Tibial nerve (tissue), 4 donors: ENCODE measurements around the gene TEKT5. TPM values are rescaled to one million over a fixed set of nuclear protein-coding genes. Genes with fewer than 3 reads are reported as not detected.

Source experiments
- DNase-seq, 2 donors: peaks; one replicate each; pipeline ENCODE4 v3.0.0-alpha.2; 2019; ENCODE audit warnings: low spot score in 2 of 2
- H3K27ac ChIP-seq, 4 donors: fragments of 200-600 bp; sonication (generic) in 3 of 4; one replicate each; pipeline ENCODE4 v1.5.1; 2017 to 2019; ENCODE audit warnings: mild to moderate bottlenecking in 1 of 4
- H3K27me3 ChIP-seq, 2 donors: fragments of 200-600 bp; sonication (generic) in 1 of 2; one replicate each; pipeline versions ENCODE4 v1.5.1 to v1.6.0; 2017 to 2019
- H3K36me3 ChIP-seq, 3 donors: fragments of 200-600 bp; sonication (generic); one replicate each; pipeline ENCODE4 v1.5.1; 2018 to 2019
- H3K4me1 ChIP-seq, 4 donors: fragments of 200-600 bp; sonication (generic) in 3 of 4; one replicate each; pipeline ENCODE4 v1.5.1; 2017 to 2019
- H3K4me3 ChIP-seq, 4 donors: fragments of 200-600 bp; sonication (generic) in 3 of 4; one replicate each; pipeline ENCODE4 v1.5.1; 2017 to 2019; ENCODE audit warnings: mild to moderate bottlenecking in 1 of 4, moderate library complexity in 1 of 4
- H3K9me3 ChIP-seq, 4 donors: fragments of 200-600 bp; sonication (generic) in 3 of 4; one replicate each; pipeline ENCODE4 v1.5.1; 2017 to 2019
- EP300 ChIP-seq, 2 donors: sonication (generic); formaldehyde crosslinking; IDR thresholded peaks; one replicate each; pipeline ENCODE4 v1.6.1; 2017; ENCODE audit warnings: antibody characterized with exemption in 2 of 2, mild to moderate bottlenecking in 1 of 2
- POLR2A ChIP-seq, 2 donors: fragments of 450-650 bp; IDR thresholded peaks; one replicate each; pipeline ENCODE4 v1.6.1; 2017; ENCODE audit warnings: antibody characterized with exemption in 2 of 2, mild to moderate bottlenecking in 2 of 2, moderate library complexity in 2 of 2
- WGBS, 2 donors: methylation state at CpG; one replicate each; pipeline ENCODE4 v1.1.5; 2018; 5-methylcytosine and 5-hydroxymethylcytosine counted together
- total RNA-seq, 4 donors: library from RNA; depleted of rRNA; stranded (reverse); fragments of >200 nt; gene quantifications; one replicate each; pipeline ENCODE4 v1.1.0, GENCODE V29; 2016
- TF ChIP-seq, protein P1 (sequence below), 5 experiments: fragments of 200-600 bp in 3 of 5; fragments of 450-650 bp in 2 of 5; sonication (generic) in 3 of 5; IDR thresholded peaks; one replicate each; pipeline ENCODE4 v1.5.1; 2016 to 2019; ENCODE audit warnings: antibody characterized with exemption in 5 of 5, mild to moderate bottlenecking in 3 of 5, moderate library complexity in 2 of 5

Gene TEKT5
- total RNA-seq, 4 donors from 2014 or later: not detected

- no peak for TF ChIP-seq POLR2A (IDR thresholded peaks at IDR 0.05)
- no peak for TF ChIP-seq EP300 (IDR thresholded peaks at IDR 0.05)
- TF ChIP-seq, protein P1, sequence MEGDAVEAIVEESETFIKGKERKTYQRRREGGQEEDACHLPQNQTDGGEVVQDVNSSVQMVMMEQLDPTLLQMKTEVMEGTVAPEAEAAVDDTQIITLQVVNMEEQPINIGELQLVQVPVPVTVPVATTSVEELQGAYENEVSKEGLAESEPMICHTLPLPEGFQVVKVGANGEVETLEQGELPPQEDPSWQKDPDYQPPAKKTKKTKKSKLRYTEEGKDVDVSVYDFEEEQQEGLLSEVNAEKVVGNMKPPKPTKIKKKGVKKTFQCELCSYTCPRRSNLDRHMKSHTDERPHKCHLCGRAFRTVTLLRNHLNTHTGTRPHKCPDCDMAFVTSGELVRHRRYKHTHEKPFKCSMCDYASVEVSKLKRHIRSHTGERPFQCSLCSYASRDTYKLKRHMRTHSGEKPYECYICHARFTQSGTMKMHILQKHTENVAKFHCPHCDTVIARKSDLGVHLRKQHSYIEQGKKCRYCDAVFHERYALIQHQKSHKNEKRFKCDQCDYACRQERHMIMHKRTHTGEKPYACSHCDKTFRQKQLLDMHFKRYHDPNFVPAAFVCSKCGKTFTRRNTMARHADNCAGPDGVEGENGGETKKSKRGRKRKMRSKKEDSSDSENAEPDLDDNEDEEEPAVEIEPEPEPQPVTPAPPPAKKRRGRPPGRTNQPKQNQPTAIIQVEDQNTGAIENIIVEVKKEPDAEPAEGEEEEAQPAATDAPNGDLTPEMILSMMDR (IDR thresholded peaks at IDR 0.05): no peak
- H3K9me3 ChIP-seq: no peaks in the 10 kb centered on the region
- H3K4me3 ChIP-seq: no peak overlapping the region
- no peak for DNase-seq
- H3K27me3 ChIP-seq: no peaks in the 10 kb centered on the region
- H3K4me1 ChIP-seq: peaks cover 0 to 11% (median 0%) of the 10 kb centered on the region in 4 donors
- H3K36me3 ChIP-seq: no peaks in the 10 kb centered on the region
- H3K27ac ChIP-seq: no peak overlapping the region
- WGBS, 2 donors: 59 to 90% methylated on average over 1 of the region's 1 CpG
Measured at GRCh38 chr16:10661737-10662136, 33.0 kb downstream of the TEKT5 start.

DNA sequence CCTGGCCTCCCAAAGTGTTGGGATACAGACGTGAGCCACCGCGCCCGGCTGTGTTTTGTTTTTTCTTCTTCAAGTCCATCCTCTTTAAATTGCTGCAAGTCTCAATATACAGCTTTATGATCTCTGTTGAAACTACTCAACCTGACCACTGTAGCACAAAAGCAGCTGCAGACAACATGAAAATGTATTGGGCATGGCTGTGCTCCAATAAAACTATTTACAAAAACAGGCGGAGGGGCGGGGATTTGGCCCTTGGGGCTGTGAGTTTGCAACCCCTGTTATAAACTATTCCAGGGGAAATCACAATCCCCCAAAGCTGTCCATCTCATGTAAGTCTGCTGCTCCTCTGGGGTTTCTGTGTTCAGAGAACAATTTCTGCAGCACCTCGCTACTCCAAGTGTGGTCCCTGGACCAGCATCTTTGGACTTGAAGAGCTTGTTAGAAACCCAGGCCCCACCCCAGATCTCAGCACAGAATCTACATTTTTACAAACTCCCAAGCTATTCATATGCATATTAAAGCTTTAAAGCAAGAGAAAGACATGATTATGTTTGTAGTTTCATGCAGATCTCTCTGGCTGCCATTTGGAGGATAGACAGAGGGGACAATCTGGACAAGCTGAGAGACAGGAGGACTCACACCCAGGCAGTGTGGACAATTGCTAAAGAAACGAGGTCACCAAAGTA, 33.6 kb downstream of the TEKT5 start:
- DNase-seq: no peak
- peaks cover 0 to 11% (median 0%) of the 10 kb centered on the region in 4 donors for H3K4me1 ChIP-seq
- WGBS, 2 donors: 40 to 55% methylated on average over 8 of the region's 8 CpGs

GRCh38 chr16:10658943-10659342, 35.8 kb downstream of the TEKT5 start:
- 94 to 95% methylated on average over 6 of the region's 6 CpGs for WGBS, 2 donors
- TF ChIP-seq EP300 (IDR thresholded peaks at IDR 0.05): no peak
- TF ChIP-seq, protein P1 (IDR thresholded peaks at IDR 0.05): no peak
- no peak for TF ChIP-seq POLR2A (IDR thresholded peaks at IDR 0.05)
- H3K36me3 ChIP-seq: no peaks in the 10 kb centered on the region
- H3K4me1 ChIP-seq: peaks cover 0 to 11% (median 0%) of the 10 kb centered on the region in 4 donors
- H3K4me3 ChIP-seq: no peak overlapping the region
- H3K27me3 ChIP-seq: no peaks in the 10 kb centered on the region
- no peak for DNase-seq
- no peaks in the 10 kb centered on the region for H3K9me3 ChIP-seq
- no peak overlapping the region for H3K27ac ChIP-seq

More for the DNA sequence above, 33.6 kb downstream of the TEKT5 start:
- Histone ChIP-seq H3K36me3 (no peaks in the 10 kb centered on the region), H3K27me3 (no peaks in the 10 kb centered on the region), H3K9me3 (no peaks in the 10 kb centered on the region), H3K27ac (peak overlapping the region in 1 of 4 donors; percentile 10), H3K4me3 (no peak overlapping the region)
- TF ChIP-seq, protein P1 (IDR thresholded peaks at IDR 0.05): no peak

DNA sequence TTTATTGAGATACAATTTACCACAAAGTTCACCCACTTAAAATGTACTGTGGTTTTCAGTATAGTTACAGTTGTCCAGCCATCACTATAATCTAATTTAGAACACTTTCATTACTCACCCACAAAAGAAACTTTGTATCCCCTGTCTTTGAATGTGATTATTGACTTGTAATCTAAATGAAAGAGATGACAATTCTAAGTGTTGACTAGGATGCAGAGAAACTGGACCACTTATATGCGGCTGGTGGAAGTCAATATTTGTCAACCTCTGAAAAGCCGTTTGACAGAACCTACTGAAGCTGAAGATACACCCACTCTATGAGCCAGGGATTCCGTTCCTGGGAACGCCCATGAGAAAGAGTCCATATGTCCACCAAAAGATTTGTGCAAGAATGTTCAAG, 36.8 kb downstream of the TEKT5 start:
- no peak for DNase-seq
- TF ChIP-seq, protein P1 (IDR thresholded peaks at IDR 0.05): no peak
- TF ChIP-seq POLR2A (IDR thresholded peaks at IDR 0.05) (no peak), EP300 (IDR thresholded peaks at IDR 0.05) (no peak)
- H3K4me1 ChIP-seq: peaks cover 0 to 9% (median 0%) of the 10 kb centered on the region in 4 donors
- no peaks in the 10 kb centered on the region for H3K36me3 ChIP-seq
- H3K27ac ChIP-seq: no peak overlapping the region
- no peak overlapping the region for H3K4me3 ChIP-seq
- no peaks in the 10 kb centered on the region for H3K27me3 ChIP-seq
- no peaks in the 10 kb centered on the region for H3K9me3 ChIP-seq
- 96% methylated on average over 4 of the region's 4 CpGs for WGBS, 2 donors

DNA sequence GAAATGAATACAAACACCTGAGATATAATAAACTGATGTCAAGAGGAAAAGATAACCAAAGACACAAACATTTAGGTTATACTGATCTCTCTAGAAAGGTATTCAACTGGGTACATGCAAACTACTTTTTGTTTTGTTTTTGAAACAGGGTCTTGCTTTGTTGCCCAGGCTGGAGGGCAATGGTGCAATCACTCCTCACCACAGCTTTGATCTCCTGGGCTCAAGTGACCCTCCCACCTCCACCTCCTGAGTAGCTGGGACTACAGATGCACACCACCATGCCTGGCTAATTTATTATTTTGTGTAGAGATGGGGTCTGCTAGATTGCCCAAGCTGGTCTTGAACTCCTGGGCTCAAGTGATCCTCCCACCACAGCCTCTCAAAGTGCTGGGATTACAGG, 38.1 kb downstream of the TEKT5 start:
- Histone ChIP-seq H3K36me3 (no peaks in the 10 kb centered on the region), H3K27me3 (no peaks in the 10 kb centered on the region), H3K27ac (no peak overlapping the region), H3K4me3 (no peak overlapping the region), H3K9me3 (no peaks in the 10 kb centered on the region), H3K4me1 (peaks cover 0 to 6% (median 0%) of the 10 kb centered on the region in 4 donors)
- no peak for TF ChIP-seq EP300 (IDR thresholded peaks at IDR 0.05)
- TF ChIP-seq, protein P1 (IDR thresholded peaks at IDR 0.05): no peak
- TF ChIP-seq POLR2A (IDR thresholded peaks at IDR 0.05): no peak
- no peak for DNase-seq
